ENCODE measurements around the gene GALNT9.
"Not testable (repeated sequence)": the region's sequence is repeated elsewhere in the genome, so short reads cannot be mapped to it uniquely, and the experiment has no call there.

The GALNT9 gene

GRCh38 chr12:132302466-132303358, 26.7 kb downstream of the GALNT9 start:
- FAIRE-seq: no peak
- DNase-seq (ENCODE audit: insufficient read length, low spot score): no peak
- no peak for TF ChIP-seq CTCF (IDR thresholded peaks at IDR 0.05; ENCODE audit: insufficient read depth, missing control alignments)

GRCh38 chr12:132300789-132301722, 28.3 kb downstream of the GALNT9 start:
- no peak for TF ChIP-seq CTCF (IDR thresholded peaks at IDR 0.05; ENCODE audit: insufficient read depth, missing control alignments)
- FAIRE-seq: no peak
- no peak for DNase-seq (ENCODE audit: insufficient read length, low spot score)

- FAIRE-seq: no peak
- no peak for DNase-seq (ENCODE audit: insufficient read length, low spot score)
- no peak for TF ChIP-seq CTCF (IDR thresholded peaks at IDR 0.05; ENCODE audit: insufficient read depth, missing control alignments)
Measured at GRCh38 chr12:132296063-132296462, 33.3 kb downstream of the GALNT9 start.

- FAIRE-seq; DNase-seq (ENCODE audit: insufficient read length, low spot score): not testable (repeated sequence)
Measured at GRCh38 chr12:132295561-132295960, 33.8 kb downstream of the GALNT9 start.

GRCh38 chr12:132295101-132295526, 34.3 kb downstream of the GALNT9 start:
- DNase-seq (ENCODE audit: insufficient read length, low spot score) (no peak), FAIRE-seq (no peak)

GRCh38 chr12:132294121-132295034, 35.0 kb downstream of the GALNT9 start:
- TF ChIP-seq CTCF (IDR thresholded peaks at IDR 0.05; ENCODE audit: insufficient read depth, missing control alignments): no peak
- no peak for DNase-seq (ENCODE audit: insufficient read length, low spot score)
- FAIRE-seq: no peak

More at GRCh38 chr12:132295101-132295526, 34.3 kb downstream of the GALNT9 start:
- TF ChIP-seq CTCF (IDR thresholded peaks at IDR 0.05; ENCODE audit: insufficient read depth, missing control alignments): no peak
